ENCODE measurements around the gene RNF182.

- no peak for TF ChIP-seq POLR2A (IDR thresholded peaks at IDR 0.05)
- TF ChIP-seq CTCF (IDR thresholded peaks at IDR 0.05), result no peak
Observed at GRCh38 chr6:14009431-14009830, 84.7 kb downstream of the RNF182 start.

Data from body of pancreas (tissue), 4 donors.